Lower leg skin (tissue), 3 donors: Measurements from ENCODE around the gene USP17L30.
"Not testable (repeated sequence)": the region's sequence is repeated elsewhere in the genome, so short reads cannot be mapped to it uniquely, and the experiment has no call there.

Experiments used
- POLR2A ChIP-seq, 2 donors: fragments of 450-650 bp; IDR thresholded peaks; one replicate each; pipeline ENCODE4 v1.6.1; 2016 to 2017; ENCODE audit warnings: antibody characterized with exemption in 2 of 2, mild to moderate bottlenecking in 1 of 2, moderate library complexity in 1 of 2
- TF ChIP-seq, protein P1 (sequence below), 3 donors: fragments of 450-650 bp; IDR thresholded peaks; one replicate each; pipeline ENCODE4 v1.5.1; 2016; ENCODE audit warnings: antibody characterized with exemption in 3 of 3, mild to moderate bottlenecking in 3 of 3, moderate library complexity in 2 of 3

DNA sequence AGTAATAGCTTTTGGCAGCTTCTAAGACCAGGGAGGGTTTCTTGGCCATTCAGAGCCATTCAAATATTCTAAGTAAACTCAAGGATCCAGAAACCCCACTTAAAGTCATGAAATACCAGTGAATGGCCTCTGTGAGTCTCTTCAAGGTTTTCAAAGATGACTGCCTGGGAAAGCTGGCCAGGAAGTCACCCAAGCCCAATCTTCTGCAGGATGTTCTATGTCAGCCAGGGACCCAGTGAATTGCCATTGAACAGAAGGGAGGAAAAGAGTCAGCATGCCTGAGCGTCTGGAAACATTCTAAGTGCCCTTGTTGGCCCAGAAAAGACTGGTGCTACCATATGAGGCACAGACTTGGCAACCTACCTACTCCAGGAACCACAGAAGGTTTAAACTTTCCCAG lies 17.0 kb downstream of the USP17L30 start:
- TF ChIP-seq, protein P1, sequence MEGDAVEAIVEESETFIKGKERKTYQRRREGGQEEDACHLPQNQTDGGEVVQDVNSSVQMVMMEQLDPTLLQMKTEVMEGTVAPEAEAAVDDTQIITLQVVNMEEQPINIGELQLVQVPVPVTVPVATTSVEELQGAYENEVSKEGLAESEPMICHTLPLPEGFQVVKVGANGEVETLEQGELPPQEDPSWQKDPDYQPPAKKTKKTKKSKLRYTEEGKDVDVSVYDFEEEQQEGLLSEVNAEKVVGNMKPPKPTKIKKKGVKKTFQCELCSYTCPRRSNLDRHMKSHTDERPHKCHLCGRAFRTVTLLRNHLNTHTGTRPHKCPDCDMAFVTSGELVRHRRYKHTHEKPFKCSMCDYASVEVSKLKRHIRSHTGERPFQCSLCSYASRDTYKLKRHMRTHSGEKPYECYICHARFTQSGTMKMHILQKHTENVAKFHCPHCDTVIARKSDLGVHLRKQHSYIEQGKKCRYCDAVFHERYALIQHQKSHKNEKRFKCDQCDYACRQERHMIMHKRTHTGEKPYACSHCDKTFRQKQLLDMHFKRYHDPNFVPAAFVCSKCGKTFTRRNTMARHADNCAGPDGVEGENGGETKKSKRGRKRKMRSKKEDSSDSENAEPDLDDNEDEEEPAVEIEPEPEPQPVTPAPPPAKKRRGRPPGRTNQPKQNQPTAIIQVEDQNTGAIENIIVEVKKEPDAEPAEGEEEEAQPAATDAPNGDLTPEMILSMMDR (IDR thresholded peaks at IDR 0.05) = not testable (repeated sequence)
- not testable (repeated sequence) for TF ChIP-seq POLR2A (IDR thresholded peaks at IDR 0.05)
